Mucosa of stomach (tissue), 1 donor: Measurements from ENCODE around the gene ITGA5.

ENCODE experiments used
- H3K27me3 ChIP-seq: one replicate; pipeline ENCODE4 v1.7.0; 2013; ENCODE audit warnings: mild to moderate bottlenecking, low read length; ENCODE audit not compliant: control insufficient read depth, insufficient read depth
- H3K36me3 ChIP-seq: one replicate; pipeline ENCODE4 v1.7.0; 2013; ENCODE audit warnings: low read length; ENCODE audit not compliant: control insufficient read depth, insufficient read depth
- H3K4me1 ChIP-seq: one replicate; pipeline ENCODE4 v1.7.0; 2013; ENCODE audit warnings: mild to moderate bottlenecking, low read length; ENCODE audit not compliant: control insufficient read depth, insufficient read depth
- H3K4me3 ChIP-seq: one replicate; pipeline ENCODE4 v1.7.0; 2013; ENCODE audit warnings: low read length
- H3K9ac ChIP-seq: one replicate; pipeline ENCODE4 v1.7.0; 2013; ENCODE audit warnings: mild to moderate bottlenecking, low read length, moderate library complexity
- H3K9me3 ChIP-seq: one replicate; pipeline ENCODE4 v1.7.0; 2013; ENCODE audit warnings: mild to moderate bottlenecking, low read length, moderate library complexity; ENCODE audit not compliant: control insufficient read depth
- donor health status: Pancreatic carcinoma.

The ITGA5 gene

DNA sequence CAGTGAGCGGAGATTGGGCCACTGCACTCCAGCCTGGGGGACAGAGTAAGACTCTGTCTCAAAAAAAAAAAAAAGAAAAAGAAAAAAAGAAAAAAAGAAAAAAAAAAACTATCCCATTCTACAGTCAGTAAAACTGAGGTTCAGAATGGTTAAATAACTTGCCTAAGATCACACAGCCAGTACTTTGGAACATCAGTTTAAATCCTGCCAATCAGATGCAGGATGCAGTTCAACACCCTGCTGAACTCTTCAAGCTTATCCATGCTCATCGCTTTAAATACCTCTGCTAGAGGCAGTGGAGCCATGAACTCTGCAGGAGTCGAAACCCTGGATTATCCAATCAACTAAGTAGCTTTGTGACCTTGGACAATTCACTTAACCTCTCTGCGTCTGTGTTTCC, 37.9 kb downstream of the ITGA5 start:
- H3K9me3 ChIP-seq, result no peaks in the 10 kb centered on the region
- H3K27me3 ChIP-seq, result peaks cover 12% of the 10 kb centered on the region
- H3K4me1 ChIP-seq, result peaks cover 25% of the 10 kb centered on the region
- no peaks in the 10 kb centered on the region for H3K36me3 ChIP-seq
- no peak overlapping the region for H3K9ac ChIP-seq
- H3K4me3 ChIP-seq, result no peak overlapping the region

GRCh38 chr12:54379398-54380201, 39.5 kb downstream of the ITGA5 start:
- Histone ChIP-seq H3K4me1 (peaks cover 34% of the 10 kb centered on the region), H3K9ac (no peak overlapping the region), H3K36me3 (no peaks in the 10 kb centered on the region), H3K9me3 (no peaks in the 10 kb centered on the region), H3K27me3 (peaks cover 12% of the 10 kb centered on the region), H3K4me3 (peak overlapping the region; percentile 63)

- Histone ChIP-seq H3K36me3 (no peaks in the 10 kb centered on the region), H3K9me3 (no peaks in the 10 kb centered on the region), H3K4me3 (peak overlapping the region; percentile 63), H3K27me3 (peaks cover 12% of the 10 kb centered on the region), H3K9ac (peak overlapping the region; percentile 42), H3K4me1 (peaks cover 41% of the 10 kb centered on the region)
These were observed 40.2 kb downstream of the ITGA5 start for GRCh38 chr12:54378796-54379397.

GRCh38 chr12:54377797-54378515, 41.1 kb downstream of the ITGA5 start:
- Histone ChIP-seq H3K9ac (peak overlapping the region; percentile 42), H3K36me3 (no peaks in the 10 kb centered on the region), H3K9me3 (no peaks in the 10 kb centered on the region), H3K27me3 (peaks cover 12% of the 10 kb centered on the region), H3K4me3 (no peak overlapping the region), H3K4me1 (peaks cover 45% of the 10 kb centered on the region)

- Histone ChIP-seq H3K4me3 (no peak overlapping the region), H3K4me1 (peaks cover 47% of the 10 kb centered on the region), H3K36me3 (no peaks in the 10 kb centered on the region), H3K9ac (no peak overlapping the region), H3K27me3 (peaks cover 12% of the 10 kb centered on the region), H3K9me3 (no peaks in the 10 kb centered on the region)
These were observed 42.1 kb downstream of the ITGA5 start for GRCh38 chr12:54377007-54377406.

GRCh38 chr12:54376596-54376995, 42.5 kb downstream of the ITGA5 start:
- H3K9me3 ChIP-seq, result no peaks in the 10 kb centered on the region
- peaks cover 51% of the 10 kb centered on the region for H3K4me1 ChIP-seq
- H3K27me3 ChIP-seq, result peaks cover 12% of the 10 kb centered on the region
- H3K4me3 ChIP-seq, result no peak overlapping the region
- H3K36me3 ChIP-seq, result no peaks in the 10 kb centered on the region
- no peak overlapping the region for H3K9ac ChIP-seq

GRCh38 chr12:54375259-54375579, 43.8 kb downstream of the ITGA5 start:
- peaks cover 12% of the 10 kb centered on the region for H3K27me3 ChIP-seq
- peaks cover 62% of the 10 kb centered on the region for H3K4me1 ChIP-seq
- H3K9me3 ChIP-seq, result no peaks in the 10 kb centered on the region
- H3K9ac ChIP-seq, result no peak overlapping the region
- no peak overlapping the region for H3K4me3 ChIP-seq
- H3K36me3 ChIP-seq, result no peaks in the 10 kb centered on the region

DNA sequence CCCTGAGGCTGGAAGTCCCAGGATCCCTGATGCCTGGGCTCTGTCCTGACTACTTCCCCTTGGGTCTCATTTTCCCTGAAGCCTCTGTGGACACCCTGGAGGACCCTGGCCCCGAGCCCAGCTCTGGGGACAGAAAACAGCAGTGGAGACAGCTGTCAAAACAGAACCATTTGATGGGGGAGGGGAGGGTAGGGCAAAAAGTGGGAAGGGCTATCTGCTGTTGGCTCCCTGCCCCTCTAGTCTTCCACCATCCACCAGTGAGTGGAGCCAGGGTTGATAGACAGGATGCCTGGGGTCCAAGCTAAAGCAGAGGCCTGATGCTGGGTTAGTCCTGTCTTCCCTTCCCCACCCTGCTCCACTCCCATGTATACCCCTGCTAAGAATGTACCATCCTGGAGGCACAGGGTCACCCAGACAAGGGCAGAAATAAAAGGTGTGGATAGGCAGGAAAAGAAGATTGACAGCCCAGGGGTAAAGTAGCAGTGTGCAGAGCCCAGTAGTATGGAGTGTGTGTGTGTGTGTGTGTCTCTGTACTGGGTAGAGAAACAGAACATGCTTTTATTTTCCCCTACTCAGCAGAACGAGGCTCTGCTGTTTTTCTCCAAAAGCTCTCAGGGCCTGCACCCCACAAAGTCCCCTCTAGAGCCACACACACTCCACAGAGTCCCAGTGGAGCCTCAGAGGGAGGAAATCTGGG, 44.4 kb downstream of the ITGA5 start:
- Histone ChIP-seq H3K4me3 (no peak overlapping the region), H3K36me3 (no peaks in the 10 kb centered on the region), H3K27me3 (peaks cover 12% of the 10 kb centered on the region), H3K4me1 (peaks cover 62% of the 10 kb centered on the region), H3K9ac (no peak overlapping the region), H3K9me3 (no peaks in the 10 kb centered on the region)

GRCh38 chr12:54373649-54374561, 45.2 kb downstream of the ITGA5 start:
- Histone ChIP-seq H3K4me1 (peaks cover 64% of the 10 kb centered on the region), H3K9ac (no peak overlapping the region), H3K9me3 (no peaks in the 10 kb centered on the region)

DNA sequence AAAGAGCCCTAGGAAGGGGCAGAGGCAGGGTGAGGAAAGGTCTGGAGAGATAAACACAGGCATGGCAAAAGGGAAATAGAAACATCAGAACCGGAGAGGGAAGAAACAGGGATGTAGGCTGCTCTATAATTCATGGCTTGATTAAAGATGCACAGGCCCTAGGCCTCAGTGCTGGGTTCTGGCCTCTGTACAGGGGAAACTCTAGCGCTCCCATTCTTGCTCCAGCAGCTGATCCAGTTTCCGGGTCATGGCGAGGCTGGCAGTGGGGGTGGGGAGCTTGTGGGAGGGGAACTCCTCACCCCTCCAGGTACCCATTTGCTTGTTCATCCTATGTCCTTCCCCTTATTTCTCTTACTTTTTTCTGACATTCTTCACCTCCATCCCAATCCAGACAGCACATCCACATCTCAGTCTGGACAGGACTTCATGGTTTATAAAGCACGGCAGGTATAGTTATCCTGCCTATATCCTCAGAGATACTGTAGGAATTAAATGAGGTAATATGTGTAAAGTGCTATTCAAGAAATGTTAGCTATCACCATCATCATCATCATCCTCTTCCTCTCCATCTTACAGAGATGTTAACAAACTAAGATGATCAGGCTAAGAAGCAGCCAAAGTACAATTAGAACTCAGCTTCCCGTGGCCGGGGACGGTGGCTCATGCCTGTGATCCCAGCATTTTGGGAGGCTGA, 46.8 kb downstream of the ITGA5 start:
- peaks cover 9% of the 10 kb centered on the region for H3K27me3 ChIP-seq
- H3K9me3 ChIP-seq, result no peaks in the 10 kb centered on the region
- H3K9ac ChIP-seq, result no peak overlapping the region
- no peak overlapping the region for H3K4me3 ChIP-seq
- H3K4me1 ChIP-seq, result peaks cover 58% of the 10 kb centered on the region
- H3K36me3 ChIP-seq, result no peaks in the 10 kb centered on the region

More at GRCh38 chr12:54373649-54374561, 45.2 kb downstream of the ITGA5 start:
- H3K4me3 ChIP-seq, result no peak overlapping the region
- peaks cover 20% of the 10 kb centered on the region for H3K27me3 ChIP-seq
- H3K36me3 ChIP-seq, result no peaks in the 10 kb centered on the region
